ENCODE data around the gene BPGM. TPM values are rescaled to one million over a fixed set of nuclear protein-coding genes. Genes with fewer than 3 reads are reported as not detected.
A peak's percentile ranks its signal among the peaks of the same experiment; 100 is the strongest.

The BPGM gene
- total and polyA plus RNA-seq, 7 donors, result 10.1 to 55.7 (median 14.9) TPM

DNA sequence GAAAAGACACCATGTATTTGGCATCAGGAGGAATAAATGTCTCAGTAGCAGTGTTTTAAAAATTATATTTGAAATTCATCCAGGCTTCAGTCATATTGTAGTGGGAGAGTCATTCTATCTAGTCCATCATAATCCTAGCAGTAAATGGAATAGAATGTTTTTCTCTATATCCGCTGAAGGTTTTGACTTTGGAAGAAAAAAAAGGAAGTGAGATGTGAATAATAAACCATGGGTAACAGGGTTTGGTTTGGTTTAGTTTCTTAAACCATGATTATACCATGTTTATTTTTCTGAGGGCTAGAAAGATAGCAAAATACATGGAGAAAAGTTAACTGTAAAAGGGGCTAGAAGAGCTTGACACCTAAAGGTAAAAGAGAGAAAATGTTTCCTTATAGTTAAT, 16.4 kb upstream of the BPGM start:
- Histone ChIP-seq H3K27me3 (ENCODE audit: insufficient read depth in 3 of 3, low read length in 2 of 3) (peaks cover 0 to 5% (median 4%) of the 10 kb centered on the region in 3 donors), H3K27ac (no peak overlapping the region), H3K9me3 (no peaks in the 10 kb centered on the region), H3K36me3 (ENCODE audit: insufficient read depth in 1 of 2, low read depth in 1 of 2) (no peaks in the 10 kb centered on the region), H3K4me3 (no peak overlapping the region), H3K4me1 (no peaks in the 10 kb centered on the region)
- DNase-seq (no peak), ATAC-seq (no peak)
- 55 to 68% (median 63%) methylated on average over 1 of the region's 1 CpG for WGBS, 3 donors
- intact Hi-C loops (cut with DNase I), result loop anchor here (5.0 to 10.0 kb wide), 4 partner anchors 72 to 322 kb away; no protein-coding TSS in a partner anchor
- TF ChIP-seq, protein P1, sequence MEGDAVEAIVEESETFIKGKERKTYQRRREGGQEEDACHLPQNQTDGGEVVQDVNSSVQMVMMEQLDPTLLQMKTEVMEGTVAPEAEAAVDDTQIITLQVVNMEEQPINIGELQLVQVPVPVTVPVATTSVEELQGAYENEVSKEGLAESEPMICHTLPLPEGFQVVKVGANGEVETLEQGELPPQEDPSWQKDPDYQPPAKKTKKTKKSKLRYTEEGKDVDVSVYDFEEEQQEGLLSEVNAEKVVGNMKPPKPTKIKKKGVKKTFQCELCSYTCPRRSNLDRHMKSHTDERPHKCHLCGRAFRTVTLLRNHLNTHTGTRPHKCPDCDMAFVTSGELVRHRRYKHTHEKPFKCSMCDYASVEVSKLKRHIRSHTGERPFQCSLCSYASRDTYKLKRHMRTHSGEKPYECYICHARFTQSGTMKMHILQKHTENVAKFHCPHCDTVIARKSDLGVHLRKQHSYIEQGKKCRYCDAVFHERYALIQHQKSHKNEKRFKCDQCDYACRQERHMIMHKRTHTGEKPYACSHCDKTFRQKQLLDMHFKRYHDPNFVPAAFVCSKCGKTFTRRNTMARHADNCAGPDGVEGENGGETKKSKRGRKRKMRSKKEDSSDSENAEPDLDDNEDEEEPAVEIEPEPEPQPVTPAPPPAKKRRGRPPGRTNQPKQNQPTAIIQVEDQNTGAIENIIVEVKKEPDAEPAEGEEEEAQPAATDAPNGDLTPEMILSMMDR (IDR thresholded peaks at IDR 0.05), result no peak

DNA sequence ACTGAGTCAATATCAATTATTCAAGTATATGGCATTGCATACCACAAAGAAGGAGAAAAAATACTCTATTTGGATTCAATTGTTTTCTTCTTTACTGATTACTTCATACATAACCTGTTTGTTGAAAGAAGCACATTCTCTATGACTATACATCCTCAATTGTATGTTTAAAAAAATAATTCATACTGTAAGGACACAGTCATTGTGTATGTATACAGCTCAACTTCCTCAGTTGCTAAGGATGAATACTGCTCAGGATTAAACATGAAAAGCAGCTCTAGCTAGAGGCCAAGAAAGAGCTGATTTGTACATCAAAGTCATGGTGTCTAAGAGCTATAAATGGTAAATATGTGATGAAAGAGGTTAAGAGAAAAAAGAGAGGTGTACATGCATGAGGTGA, 15.8 kb upstream of the BPGM start:
- Histone ChIP-seq H3K36me3 (ENCODE audit: insufficient read depth in 1 of 2, low read depth in 1 of 2) (no peaks in the 10 kb centered on the region), H3K27me3 (ENCODE audit: insufficient read depth in 3 of 3, low read length in 2 of 3) (peaks cover 0 to 5% (median 3%) of the 10 kb centered on the region in 3 donors), H3K9me3 (no peaks in the 10 kb centered on the region), H3K4me1 (no peaks in the 10 kb centered on the region), H3K4me3 (no peak overlapping the region), H3K27ac (no peak overlapping the region)
- TF ChIP-seq, protein P1 (IDR thresholded peaks at IDR 0.05), result no peak
- ATAC-seq (no peak), DNase-seq (no peak)
- intact Hi-C loops (cut with DNase I), result loop anchor here (5.0 to 10.0 kb wide), 4 partner anchors 71 to 321 kb away; no protein-coding TSS in a partner anchor

DNA sequence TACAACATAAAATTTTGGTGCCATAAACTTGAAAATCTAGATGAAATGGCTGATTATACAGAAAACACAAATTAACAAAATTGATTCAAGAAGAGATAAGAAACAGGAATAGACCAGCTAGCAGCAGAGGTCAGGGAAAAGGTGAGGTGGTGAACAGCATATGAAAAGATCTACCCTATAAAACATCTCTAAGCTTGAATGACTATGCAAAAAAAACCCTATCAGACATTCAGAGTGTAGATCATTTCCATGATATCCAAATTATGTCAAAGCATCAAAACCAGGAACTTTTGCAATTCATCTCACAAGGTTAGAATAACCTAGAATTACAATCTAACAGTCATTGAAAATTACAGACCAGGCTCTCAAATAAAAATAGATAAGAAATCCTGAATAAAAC, 14.6 kb upstream of the BPGM start:
- Histone ChIP-seq H3K27ac (no peak overlapping the region), H3K4me1 (no peaks in the 10 kb centered on the region), H3K36me3 (ENCODE audit: insufficient read depth in 1 of 2, low read depth in 1 of 2) (no peaks in the 10 kb centered on the region), H3K9me3 (no peaks in the 10 kb centered on the region), H3K4me3 (no peak overlapping the region), H3K27me3 (ENCODE audit: insufficient read depth in 3 of 3, low read length in 2 of 3) (peaks cover 0 to 5% (median 3%) of the 10 kb centered on the region in 3 donors)
- DNase-seq, result no peak
- ATAC-seq, result no peak
- intact Hi-C loops (cut with DNase I), result loop anchor here (5.0 to 10.0 kb wide), 4 partner anchors 70 to 320 kb away; no protein-coding TSS in a partner anchor
- TF ChIP-seq, protein P1 (IDR thresholded peaks at IDR 0.05), result no peak

DNA sequence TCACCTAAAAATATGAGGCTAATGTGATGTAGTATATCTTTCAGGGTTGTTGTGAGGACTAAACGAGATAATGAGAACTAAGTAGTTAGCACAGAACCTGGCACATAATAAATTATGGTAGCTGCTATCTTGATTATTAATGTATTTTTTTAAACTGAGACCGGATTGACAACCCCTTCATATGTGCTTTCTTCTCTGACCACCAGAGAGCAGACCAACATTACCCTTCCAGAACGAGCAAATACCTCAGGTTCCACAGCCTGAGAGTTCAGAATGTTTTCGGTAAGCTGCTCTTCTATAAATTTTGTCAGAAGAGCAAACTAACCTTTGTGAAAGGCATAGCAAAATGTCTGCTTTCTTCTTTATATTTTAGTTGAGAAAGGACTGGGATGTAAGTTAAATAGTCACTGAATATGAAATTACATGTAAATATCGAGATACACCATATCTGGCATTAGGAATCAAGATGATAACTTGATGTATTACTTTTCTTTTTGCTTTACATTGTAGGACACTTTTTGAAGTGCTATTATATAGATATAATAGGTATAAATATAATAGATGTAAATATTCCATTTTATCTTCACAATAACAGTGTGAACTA, 13.6 kb upstream of the BPGM start:
- intact Hi-C loops (cut with DNase I), result loop anchor here (5.0 to 10.0 kb wide), 4 partner anchors 69 to 319 kb away; no protein-coding TSS in a partner anchor

More for the DNA sequence above, 13.6 kb upstream of the BPGM start:
- no peaks in the 10 kb centered on the region for H3K9me3 ChIP-seq
- no peaks in the 10 kb centered on the region for H3K36me3 ChIP-seq (ENCODE audit: insufficient read depth in 1 of 2, low read depth in 1 of 2)
- TF ChIP-seq, protein P1 (IDR thresholded peaks at IDR 0.05), result peak; percentile 63
- H3K27ac ChIP-seq, result no peak overlapping the region
- WGBS, 3 donors, result 29 to 37% (median 33%) methylated on average over 5 of the region's 5 CpGs
- H3K27me3 ChIP-seq (ENCODE audit: insufficient read depth in 3 of 3, low read length in 2 of 3), result peaks cover 0 to 5% (median 0%) of the 10 kb centered on the region in 3 donors
- peak in 3 of 4 donors; percentile 57 to 81 (median 75) for ATAC-seq
- no peak overlapping the region for H3K4me3 ChIP-seq
- H3K4me1 ChIP-seq, result no peaks in the 10 kb centered on the region
- no peak for DNase-seq

All from psoas muscle (tissue), 8 donors.